HFFc6 (cell line): Measurements from ENCODE around the gene ABCB7. TPM values are rescaled to one million over a fixed set of nuclear protein-coding genes. Genes with fewer than 3 reads are reported as not detected.
"Not testable (repeated sequence)": the region's sequence is repeated elsewhere in the genome, so short reads cannot be mapped to it uniquely, and the experiment has no call there.

Source experiments
- DNase-seq: peaks from one replicate; pipeline ENCODE4 v3.0.0-alpha.2; 2018
- H3K27ac Mint-ChIP-seq: 2 replicates; pipeline ENCODE4 v1.8.0; 2020; ENCODE audit warnings: mild to moderate bottlenecking, mixed read lengths
- H3K27me3 Mint-ChIP-seq: 2 replicates; pipeline ENCODE4 v1.8.0; 2021; ENCODE audit warnings: mild to moderate bottlenecking, moderate library complexity, mixed read lengths; ENCODE audit not compliant: insufficient read depth
- H3K36me3 Mint-ChIP-seq: 2 replicates; pipeline ENCODE4 v1.8.0; 2021; ENCODE audit warnings: low read depth, mixed read lengths
- H3K4me1 Mint-ChIP-seq: 2 replicates; pipeline ENCODE4 v1.8.0; 2020; ENCODE audit warnings: low read depth, mixed read lengths
- H3K4me3 Mint-ChIP-seq: 2 replicates; pipeline ENCODE4 v1.8.0; 2020; ENCODE audit warnings: mild to moderate bottlenecking, moderate library complexity, mixed read lengths
- H3K9me3 Mint-ChIP-seq: 2 replicates; pipeline ENCODE4 v1.8.0; 2020; ENCODE audit warnings: mild to moderate bottlenecking, mixed read lengths
- total RNA-seq, 6 experiments: library from RNA; stranded (reverse); fragmentation: NEBNext Ultra II Directional; extraction: Animal tissue kit (Norgen Biotek cat#: 25700); gene quantifications; 2 replicates in 1 of 6; 3 replicates in 5 of 6; pipeline ENCODE4 v1.2.3, GENCODE V29; 2021
- TF ChIP-seq, protein P1 (sequence below): fragments of 200-600 bp; sonication (generic); IDR thresholded peaks from 2 replicates; pipeline ENCODE4 v1.5.0; 2021; ENCODE audit warnings: antibody characterized with exemption, mild to moderate bottlenecking

ABCB7 gene
- total RNA-seq, 6 experiments from 2014 or later: 15.0 to 16.7 (median 15.5) TPM

GRCh38 chrX:75132672-75133071 lies 23.4 kb downstream of the ABCB7 start:
- no peak for DNase-seq
- H3K9me3 Mint-ChIP-seq: no peaks in the 10 kb centered on the region
- H3K4me3 Mint-ChIP-seq: no peak overlapping the region
- H3K27me3 Mint-ChIP-seq: no peaks in the 10 kb centered on the region
- no peak overlapping the region for H3K27ac Mint-ChIP-seq
- peaks cover 4% of the 10 kb centered on the region; the same call in 1 of the 2 replicates for H3K36me3 Mint-ChIP-seq
- H3K4me1 Mint-ChIP-seq: peaks cover 6% of the 10 kb centered on the region; the same call in 1 of the 2 replicates
- TF ChIP-seq, protein P1, sequence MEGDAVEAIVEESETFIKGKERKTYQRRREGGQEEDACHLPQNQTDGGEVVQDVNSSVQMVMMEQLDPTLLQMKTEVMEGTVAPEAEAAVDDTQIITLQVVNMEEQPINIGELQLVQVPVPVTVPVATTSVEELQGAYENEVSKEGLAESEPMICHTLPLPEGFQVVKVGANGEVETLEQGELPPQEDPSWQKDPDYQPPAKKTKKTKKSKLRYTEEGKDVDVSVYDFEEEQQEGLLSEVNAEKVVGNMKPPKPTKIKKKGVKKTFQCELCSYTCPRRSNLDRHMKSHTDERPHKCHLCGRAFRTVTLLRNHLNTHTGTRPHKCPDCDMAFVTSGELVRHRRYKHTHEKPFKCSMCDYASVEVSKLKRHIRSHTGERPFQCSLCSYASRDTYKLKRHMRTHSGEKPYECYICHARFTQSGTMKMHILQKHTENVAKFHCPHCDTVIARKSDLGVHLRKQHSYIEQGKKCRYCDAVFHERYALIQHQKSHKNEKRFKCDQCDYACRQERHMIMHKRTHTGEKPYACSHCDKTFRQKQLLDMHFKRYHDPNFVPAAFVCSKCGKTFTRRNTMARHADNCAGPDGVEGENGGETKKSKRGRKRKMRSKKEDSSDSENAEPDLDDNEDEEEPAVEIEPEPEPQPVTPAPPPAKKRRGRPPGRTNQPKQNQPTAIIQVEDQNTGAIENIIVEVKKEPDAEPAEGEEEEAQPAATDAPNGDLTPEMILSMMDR: no peak

DNA sequence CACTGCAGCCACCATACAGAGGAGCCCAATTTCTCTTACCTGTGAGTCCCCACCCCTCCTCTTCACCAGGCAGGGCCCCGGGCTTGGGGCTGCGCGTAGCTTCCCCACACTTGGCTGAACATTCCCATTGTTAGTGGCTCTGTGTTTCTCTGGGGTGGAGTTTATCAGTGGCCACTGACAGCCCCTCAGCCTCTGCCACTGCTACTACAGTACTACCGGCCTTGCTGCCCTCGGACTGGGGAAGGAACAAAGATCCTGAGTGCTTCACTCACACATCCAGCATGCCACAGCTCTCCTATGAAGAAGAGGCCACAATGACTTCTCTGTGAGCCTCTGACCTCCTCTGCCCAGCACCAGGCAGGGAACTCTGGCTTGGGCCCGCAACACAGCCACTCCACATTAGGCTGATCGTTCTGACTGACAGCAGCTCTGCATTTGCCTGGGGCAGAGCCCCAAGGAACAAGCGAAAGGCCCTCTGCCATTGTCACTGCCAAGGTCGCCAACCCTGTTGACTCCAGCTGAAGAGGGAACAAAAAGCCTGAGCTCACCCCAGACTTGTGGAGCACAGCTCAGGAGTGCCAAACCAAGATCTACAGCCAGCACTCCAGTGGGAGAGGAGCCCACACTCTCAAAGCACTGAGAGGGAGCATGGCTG lies 24.0 kb downstream of the ABCB7 start:
- H3K9me3 Mint-ChIP-seq: no peaks in the 10 kb centered on the region

DNA sequence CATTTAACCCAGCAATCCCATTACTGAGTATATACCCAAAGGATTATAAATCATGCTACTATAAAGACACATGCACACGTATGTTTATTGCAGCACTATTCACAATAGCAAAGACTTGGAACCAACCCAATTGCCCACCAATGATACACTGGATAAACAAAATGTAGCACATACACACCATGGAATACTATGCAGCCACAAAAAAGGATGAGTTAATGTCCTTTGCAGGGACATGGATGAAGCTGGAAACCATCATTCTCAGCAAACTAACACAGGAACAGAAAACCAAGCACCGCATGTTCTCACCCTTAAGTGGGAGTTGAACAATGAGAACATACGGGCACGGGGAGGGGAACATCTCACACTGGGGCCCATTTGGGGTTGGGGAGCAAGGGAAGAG lies 27.0 kb downstream of the ABCB7 start:
- not testable (repeated sequence) for H3K27ac Mint-ChIP-seq, DNase-seq, H3K36me3 Mint-ChIP-seq, H3K4me3 Mint-ChIP-seq, H3K4me1 Mint-ChIP-seq, H3K27me3 Mint-ChIP-seq, H3K9me3 Mint-ChIP-seq

More for the DNA sequence above, 24.0 kb downstream of the ABCB7 start:
- DNase-seq: no peak
- TF ChIP-seq, protein P1: no peak
- H3K27me3 Mint-ChIP-seq: no peaks in the 10 kb centered on the region
- H3K4me3 Mint-ChIP-seq: no peak overlapping the region
- H3K36me3 Mint-ChIP-seq: peaks cover 4% of the 10 kb centered on the region; the same call in 1 of the 2 replicates
- H3K4me1 Mint-ChIP-seq: 0 out of 2 replicates have a peak, but pooled peaks cover 5% of the 10 kb centered on the region
- H3K27ac Mint-ChIP-seq: no peak overlapping the region

DNA sequence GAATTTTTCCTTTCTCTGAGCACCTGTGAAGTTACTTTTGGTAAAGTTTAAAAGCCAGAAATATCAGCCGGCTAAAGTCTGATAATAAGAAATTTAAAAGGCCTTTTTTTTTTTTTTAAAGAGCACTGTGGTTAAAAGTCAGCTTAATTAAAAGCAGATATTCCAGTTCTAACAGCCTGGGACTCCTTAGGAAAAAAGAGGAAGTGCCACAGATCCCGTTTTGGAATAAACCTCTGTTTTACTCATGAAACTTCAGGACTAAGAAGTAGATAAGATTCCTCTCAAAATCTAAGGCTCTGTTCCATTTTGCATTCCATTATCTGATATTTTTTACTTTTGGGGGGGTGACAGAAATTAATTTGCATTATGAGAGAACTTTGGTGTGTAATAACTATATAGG lies 37.8 kb downstream of the ABCB7 start:
- Mint-ChIP-seq H3K36me3 (no peaks in the 10 kb centered on the region), H3K9me3 (no peaks in the 10 kb centered on the region), H3K27me3 (no peaks in the 10 kb centered on the region), H3K4me1 (no peaks in the 10 kb centered on the region), H3K4me3 (no peak overlapping the region), H3K27ac (no peak overlapping the region)
- no peak for DNase-seq
- TF ChIP-seq, protein P1: no peak

DNA sequence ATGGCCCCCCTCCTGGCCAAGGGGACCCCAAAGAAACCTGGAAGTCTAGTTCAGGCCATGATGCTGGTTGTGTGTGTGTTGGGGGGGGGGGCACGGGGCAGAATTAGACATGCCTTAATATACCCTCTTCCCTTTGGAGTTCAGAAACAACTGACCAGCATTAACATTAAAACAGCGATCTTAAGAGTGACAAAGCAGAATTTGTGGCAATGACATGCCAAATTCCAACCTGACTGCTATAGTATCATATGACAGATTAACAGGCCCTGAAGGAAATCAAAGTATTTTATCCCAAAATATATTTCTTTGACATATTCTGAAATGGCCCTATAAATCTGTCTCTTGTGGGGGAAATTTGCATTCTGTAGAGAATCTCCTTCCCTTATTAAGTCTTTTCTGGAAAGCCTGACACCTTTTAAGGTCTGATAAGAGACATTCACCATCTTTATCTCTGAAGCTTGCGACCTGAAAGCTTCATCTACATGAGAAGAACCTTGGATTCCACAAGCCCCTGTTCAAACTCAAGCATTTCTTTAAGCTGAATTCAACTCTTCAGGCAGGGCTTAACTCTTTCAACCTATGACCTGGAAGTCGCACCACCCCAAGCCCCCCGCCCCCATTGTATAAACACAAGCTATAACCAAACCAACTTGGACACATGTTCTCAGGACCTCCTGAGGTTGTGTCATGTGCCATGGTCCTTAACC lies 40.2 kb downstream of the ABCB7 start:
- no peaks in the 10 kb centered on the region for H3K36me3 Mint-ChIP-seq
- no peak overlapping the region for H3K4me3 Mint-ChIP-seq
- H3K9me3 Mint-ChIP-seq: no peaks in the 10 kb centered on the region
- no peaks in the 10 kb centered on the region for H3K27me3 Mint-ChIP-seq
- TF ChIP-seq, protein P1: no peak
- H3K4me1 Mint-ChIP-seq: no peaks in the 10 kb centered on the region
- DNase-seq: no peak
- H3K27ac Mint-ChIP-seq: no peak overlapping the region

GRCh38 chrX:75114638-75115037 lies 41.4 kb downstream of the ABCB7 start:
- Mint-ChIP-seq H3K27ac (no peak overlapping the region), H3K27me3 (no peaks in the 10 kb centered on the region), H3K4me3 (no peak overlapping the region), H3K36me3 (no peaks in the 10 kb centered on the region), H3K9me3 (no peaks in the 10 kb centered on the region), H3K4me1 (no peaks in the 10 kb centered on the region)
- TF ChIP-seq, protein P1: no peak
- DNase-seq: no peak
